Superior temporal gyrus (tissue), 1 donor: ENCODE results near the gene PRDX6.
"Not testable (repeated sequence)": the region's sequence is repeated elsewhere in the genome, so short reads cannot be mapped to it uniquely, and the experiment has no call there.

Experiments used
- DNase-seq: peaks from one replicate; pipeline ENCODE4 v3.0.0-alpha.2; 2016; ENCODE audit errors: extremely low spot score

Gene PRDX6

DNA sequence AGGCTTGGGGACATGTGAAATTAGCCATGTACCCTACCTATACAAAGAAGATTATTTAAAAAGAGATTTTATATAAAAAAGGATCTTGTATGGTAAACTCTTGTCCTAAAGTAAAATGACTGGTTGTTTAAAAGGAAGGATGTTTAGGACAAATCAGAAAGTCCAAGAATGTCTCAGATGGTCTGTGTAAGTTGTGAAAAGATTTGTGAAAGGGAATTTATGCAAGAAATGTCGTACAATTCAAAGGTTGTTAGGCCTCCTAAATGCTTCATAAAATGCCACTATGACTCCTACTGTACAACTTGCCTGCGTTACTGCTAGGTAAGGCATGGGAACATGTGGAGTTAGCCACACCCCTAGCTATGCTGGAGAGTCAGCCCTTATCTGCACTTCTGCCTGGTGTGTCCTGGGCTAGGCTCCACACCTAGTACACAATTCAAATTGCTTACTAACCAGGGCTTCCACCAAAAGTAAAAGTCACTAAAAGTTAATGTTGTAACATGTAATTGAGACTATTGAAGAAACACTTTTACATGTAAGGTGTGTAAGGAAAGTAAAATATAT is 19.7 kb downstream of the PRDX6 start:
- DNase-seq, result no peak

- no peak for DNase-seq
Measured at GRCh38 chr1:173499729-173500128, 22.6 kb downstream of the PRDX6 start.

DNA sequence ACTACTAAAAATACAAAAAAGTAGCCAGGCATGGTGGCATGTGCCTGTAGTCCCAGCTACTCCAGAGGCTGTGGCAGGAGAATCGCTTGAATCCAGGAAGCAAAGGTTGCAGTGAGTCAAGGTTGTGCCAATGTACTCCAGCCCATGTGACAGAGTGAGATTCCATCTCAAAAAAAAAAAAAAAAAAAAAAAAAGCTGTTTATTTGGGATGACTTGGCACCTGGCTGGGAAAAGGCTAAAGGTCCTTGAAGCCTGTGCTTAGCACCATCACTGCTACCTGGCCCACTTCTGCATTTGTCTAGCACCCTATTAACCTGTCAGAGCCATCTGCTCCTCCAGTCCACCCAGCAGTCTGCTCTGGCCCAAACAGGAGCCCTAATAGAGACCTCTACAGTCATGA is 25.0 kb downstream of the PRDX6 start:
- DNase-seq, result no peak

DNA sequence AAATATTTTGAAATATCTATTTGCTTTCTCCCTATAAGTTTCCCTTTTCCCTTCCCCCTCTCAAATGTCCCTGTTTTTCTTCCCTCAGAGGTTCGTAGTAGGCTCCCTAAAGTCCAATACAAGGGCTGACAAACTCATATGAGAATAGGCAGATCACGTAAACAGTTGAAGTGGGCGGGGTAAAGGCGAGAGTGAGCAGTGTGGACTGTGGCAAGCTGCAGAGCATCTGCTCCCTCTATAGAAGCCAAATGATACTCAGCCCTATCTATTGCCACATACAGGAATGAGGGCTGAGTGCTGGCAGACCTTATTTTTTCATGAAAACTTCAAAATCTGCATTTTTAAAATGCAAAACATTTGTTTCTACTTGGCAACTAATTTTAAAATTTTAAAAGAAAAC is 26.3 kb downstream of the PRDX6 start:
- DNase-seq, result no peak

GRCh38 chr1:173504268-173504667 is 27.1 kb downstream of the PRDX6 start:
- DNase-seq, result no peak

DNA sequence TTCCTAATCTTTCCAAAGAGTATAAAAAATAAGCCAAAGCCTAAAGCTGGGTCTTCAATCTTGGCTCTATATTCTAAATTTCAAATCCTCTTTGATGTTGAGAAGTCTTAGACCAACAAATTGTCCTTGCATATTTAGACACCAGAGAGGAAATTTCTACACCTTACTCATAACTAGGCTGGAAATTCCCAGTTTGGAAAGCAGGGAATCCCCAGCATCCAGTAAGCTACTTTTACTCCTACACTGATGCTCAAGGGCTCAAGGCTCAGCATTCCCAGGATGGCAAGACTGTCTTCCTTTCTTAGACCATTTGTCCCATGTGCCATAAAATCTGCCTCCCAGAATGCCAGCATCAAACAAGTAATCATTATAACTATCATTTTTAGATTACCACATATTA is 28.3 kb downstream of the PRDX6 start:
- DNase-seq, result no peak

- DNase-seq, result no peak
Measured at GRCh38 chr1:173506437-173506836, 29.3 kb downstream of the PRDX6 start.

DNA sequence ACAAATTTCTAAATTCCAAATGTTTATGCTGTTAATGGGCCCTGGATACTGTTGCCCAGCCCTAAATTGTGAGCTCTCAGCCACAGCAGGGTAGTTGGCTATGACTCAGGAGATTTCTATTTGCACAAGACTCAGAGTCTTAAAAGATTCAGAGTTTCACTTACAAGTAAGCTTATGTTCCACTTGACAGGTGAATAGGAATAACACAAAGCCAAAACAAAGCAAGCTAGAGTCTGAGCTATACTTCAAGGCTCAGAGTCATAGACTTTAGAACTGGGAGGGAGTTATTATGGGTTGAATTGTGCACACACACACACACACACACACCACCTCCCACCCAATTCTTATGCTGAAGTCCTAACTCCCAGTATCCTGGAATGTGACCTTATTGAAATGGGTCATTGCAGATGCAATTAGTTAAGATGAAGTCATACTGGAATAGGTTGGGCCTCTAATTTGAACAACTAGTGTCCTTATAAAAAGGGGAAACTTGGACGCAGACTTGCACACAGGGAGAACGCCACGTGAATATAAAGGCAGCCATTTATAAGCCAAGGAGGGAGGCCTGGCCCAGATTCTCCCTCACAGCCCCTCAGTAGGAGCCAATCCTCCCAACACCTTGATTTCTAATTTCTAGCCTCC is 30.2 kb downstream of the PRDX6 start:
- DNase-seq, result no peak

GRCh38 chr1:173507847-173508209 is 30.7 kb downstream of the PRDX6 start:
- DNase-seq, result no peak

DNA sequence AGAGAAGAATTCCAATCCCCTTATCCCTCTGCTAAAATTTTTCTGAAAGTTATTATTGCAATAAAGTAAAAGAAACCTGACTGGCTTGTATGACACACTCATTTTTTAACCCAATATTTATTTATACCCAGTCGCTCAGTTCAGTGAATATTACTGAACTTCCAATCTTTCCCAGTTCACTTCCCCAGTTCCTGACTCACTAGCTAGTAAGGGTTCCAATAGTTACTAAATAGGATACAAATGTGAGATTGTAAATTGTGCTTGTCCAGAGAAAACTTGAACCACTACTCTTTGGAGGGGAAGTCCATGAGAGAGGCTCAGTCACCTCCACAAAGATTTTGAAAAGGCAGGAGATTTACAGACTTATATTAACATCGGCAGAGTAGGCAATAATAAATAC is 31.4 kb downstream of the PRDX6 start:
- no peak for DNase-seq

DNA sequence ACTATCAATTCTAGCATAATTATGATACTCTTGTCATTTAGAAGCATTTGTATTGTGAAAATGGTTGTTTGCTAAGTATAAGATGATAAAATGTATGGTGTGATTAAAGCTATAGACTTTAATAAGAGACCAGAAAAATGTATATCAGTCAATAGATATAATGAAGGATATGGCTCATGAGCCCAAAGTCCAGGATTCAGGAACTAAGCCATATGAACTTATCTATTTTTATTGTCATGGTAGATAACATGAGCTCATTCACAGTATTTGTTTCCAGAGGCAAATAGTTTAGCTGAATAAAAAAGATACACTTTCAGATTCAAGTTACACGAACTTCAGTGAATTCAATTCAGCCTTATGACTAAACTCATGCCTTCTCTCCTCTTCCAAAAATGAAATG is 32.7 kb downstream of the PRDX6 start:
- no peak for DNase-seq

GRCh38 chr1:173514503-173514902 is 37.4 kb downstream of the PRDX6 start:
- DNase-seq, result not testable (repeated sequence)

DNA sequence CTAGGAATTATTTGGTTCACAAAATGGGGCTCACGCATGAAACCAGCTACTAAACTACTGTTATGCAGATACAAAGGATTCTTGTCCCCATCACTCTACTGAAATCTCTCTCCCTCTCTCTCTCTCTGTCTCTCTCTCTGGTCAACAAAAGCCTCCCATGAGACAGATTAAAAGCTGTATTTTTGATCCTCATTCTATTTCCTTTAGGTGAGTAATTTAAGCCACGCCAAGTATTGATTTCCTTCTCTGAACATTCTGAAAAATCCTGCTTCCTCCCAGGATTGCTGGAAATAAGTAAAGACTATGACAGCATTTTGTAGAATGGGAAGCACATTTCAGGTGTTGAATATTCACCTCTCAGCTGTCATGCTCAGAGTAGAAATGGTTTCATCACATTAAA is 43.7 kb downstream of the PRDX6 start:
- DNase-seq, result no peak

GRCh38 chr1:173523329-173523728 is 46.2 kb downstream of the PRDX6 start:
- no peak for DNase-seq

- DNase-seq, result no peak
Measured at GRCh38 chr1:173525926-173526325, 48.8 kb downstream of the PRDX6 start.

GRCh38 chr1:173527151-173527826 is 50.2 kb downstream of the PRDX6 start:
- no peak for DNase-seq

GRCh38 chr1:173529106-173529505 is 52.0 kb downstream of the PRDX6 start:
- no peak for DNase-seq

DNA sequence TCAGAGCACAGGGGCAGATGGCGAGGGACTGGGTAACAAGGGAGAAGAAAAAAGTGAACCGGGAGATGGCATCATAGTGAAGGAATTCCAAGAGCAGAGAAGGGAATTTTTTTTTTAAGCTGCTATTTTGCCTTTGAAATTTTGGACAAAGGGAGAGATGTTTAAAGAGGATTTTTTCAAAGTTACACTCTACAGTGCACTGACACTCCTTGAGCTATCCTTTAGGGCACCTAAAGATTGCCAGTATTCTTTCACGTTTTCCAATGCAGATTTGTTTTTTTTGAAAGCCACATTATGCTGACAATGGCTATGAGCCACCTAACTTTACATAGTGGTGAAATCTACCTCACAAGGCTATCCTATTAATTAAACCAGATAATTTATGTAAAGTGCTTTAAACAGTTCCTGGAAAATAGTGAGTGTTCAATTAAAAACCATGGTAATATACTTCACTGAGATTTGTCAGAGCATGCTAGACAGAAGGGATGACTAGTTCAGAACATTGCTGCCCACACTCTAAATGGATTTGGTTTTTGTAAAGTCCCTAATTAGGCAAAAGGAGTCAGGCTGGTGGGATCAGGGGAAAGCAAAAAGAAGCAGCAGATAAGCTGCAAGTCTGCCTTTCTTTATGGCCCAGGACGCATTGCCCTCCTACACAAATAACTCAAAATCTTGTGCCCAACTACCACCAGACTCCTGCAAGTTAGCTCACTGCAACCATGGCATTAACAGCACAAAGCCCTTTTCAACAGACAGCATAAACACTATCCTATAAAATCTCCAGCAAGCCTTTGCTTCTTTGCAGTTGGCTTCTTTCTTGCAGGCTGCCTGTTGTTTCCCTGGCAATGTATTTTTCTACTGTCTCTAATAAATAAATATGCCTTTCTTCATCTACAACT is 53.9 kb downstream of the PRDX6 start:
- DNase-seq, result no peak

GRCh38 chr1:173532237-173532636 is 55.1 kb downstream of the PRDX6 start:
- DNase-seq, result no peak

DNA sequence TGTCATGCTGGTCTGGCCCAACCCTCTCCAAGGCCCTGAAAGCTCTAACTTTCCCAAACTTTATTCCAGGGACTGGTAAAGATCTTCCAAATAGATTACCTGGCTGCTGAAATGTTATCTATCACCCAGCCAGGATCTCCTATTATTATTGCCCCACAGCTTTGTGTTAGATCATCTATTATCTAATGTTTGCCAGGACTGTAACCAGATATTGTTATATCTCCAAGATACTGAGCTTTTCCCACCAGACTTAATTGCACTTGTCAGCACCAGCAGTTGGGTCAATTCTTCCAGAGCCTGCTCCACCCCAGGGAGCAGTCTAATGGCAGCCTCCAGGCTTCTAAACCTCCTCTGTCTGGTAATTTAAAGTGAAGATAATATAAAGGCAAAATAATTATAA is 59.1 kb downstream of the PRDX6 start:
- no peak for DNase-seq
